Retinal pigment epithelial cell (primary cell): ENCODE results near the gene ACKR3.

Experiments
- DNase-seq: peaks from one replicate; pipeline ENCODE4 v3.0.0-alpha.2; 2010; ENCODE audit warnings: low read depth
- H3K4me3 ChIP-seq: 2 replicates; pipeline ENCODE4 v1.5.1; 2011; ENCODE audit warnings: mild to moderate bottlenecking, low read length, control low read depth, moderate library complexity
- TF ChIP-seq, protein P1 (sequence below): conservative IDR thresholded peaks from 2 replicates; pipeline ENCODE4 v1.5.1; 2011; ENCODE audit warnings: low read depth, low read length, control low read depth, inconsistent platforms

Gene ACKR3

GRCh38 chr2:236566596-236566995 is 3.0 kb upstream of the ACKR3 start:
- no peak overlapping the region for H3K4me3 ChIP-seq
- TF ChIP-seq, protein P1, sequence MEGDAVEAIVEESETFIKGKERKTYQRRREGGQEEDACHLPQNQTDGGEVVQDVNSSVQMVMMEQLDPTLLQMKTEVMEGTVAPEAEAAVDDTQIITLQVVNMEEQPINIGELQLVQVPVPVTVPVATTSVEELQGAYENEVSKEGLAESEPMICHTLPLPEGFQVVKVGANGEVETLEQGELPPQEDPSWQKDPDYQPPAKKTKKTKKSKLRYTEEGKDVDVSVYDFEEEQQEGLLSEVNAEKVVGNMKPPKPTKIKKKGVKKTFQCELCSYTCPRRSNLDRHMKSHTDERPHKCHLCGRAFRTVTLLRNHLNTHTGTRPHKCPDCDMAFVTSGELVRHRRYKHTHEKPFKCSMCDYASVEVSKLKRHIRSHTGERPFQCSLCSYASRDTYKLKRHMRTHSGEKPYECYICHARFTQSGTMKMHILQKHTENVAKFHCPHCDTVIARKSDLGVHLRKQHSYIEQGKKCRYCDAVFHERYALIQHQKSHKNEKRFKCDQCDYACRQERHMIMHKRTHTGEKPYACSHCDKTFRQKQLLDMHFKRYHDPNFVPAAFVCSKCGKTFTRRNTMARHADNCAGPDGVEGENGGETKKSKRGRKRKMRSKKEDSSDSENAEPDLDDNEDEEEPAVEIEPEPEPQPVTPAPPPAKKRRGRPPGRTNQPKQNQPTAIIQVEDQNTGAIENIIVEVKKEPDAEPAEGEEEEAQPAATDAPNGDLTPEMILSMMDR = no peak
- DNase-seq = no peak

- H3K4me3 ChIP-seq = peak overlapping the region; percentile 34
- TF ChIP-seq, protein P1 = peak; percentile 9
- DNase-seq = no peak
These were observed 1.3 kb upstream of the ACKR3 start for GRCh38 chr2:236568068-236568921.

- TF ChIP-seq, protein P1 = no peak
- no peak overlapping the region for H3K4me3 ChIP-seq
- DNase-seq = no peak
These were observed 578 bp upstream of the ACKR3 start for GRCh38 chr2:236568922-236569572.

DNA sequence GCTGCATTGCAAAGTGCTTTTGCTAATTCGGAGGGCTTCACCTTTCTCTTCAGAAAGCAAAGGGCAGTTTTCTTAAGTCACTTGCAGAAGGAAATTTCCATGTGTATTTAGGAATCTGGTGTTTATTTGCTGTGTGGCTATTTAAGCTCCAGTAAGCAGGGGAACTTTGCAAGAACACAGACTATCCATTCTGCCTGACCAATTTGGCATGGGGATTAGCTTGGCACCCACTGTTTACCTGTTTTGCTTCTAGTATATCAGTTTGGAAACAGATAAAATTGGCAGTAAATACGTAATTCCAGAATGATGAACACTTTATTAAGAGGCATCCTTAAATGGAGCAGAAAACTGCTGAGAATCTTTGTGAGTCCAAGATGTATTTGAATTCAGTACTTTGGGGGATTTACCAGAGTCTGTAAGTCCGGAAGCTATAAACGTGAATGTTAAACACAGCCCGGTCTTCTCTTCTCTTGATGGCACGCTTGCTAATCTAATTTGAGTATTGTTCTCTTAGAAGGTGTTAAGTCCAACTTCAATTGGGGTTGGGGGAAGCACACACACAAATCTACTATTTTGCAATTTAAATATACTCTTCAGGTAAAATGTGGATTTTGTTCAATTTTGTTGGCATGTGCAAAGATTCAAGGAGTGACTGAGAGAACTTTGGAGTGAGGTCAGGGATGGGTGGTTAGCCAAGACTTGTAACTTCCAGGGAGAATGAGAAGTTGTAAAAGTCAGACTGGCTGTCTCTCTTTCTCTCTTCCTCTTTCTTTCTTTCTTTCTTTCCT is 650 bp downstream of the ACKR3 start:
- DNase-seq = no peak
- peak overlapping the region; percentile 29 for H3K4me3 ChIP-seq
- TF ChIP-seq, protein P1 = no peak

GRCh38 chr2:236571145-236571544 is 1.5 kb downstream of the ACKR3 start:
- DNase-seq = no peak
- TF ChIP-seq, protein P1 = no peak
- no peak overlapping the region for H3K4me3 ChIP-seq

DNA sequence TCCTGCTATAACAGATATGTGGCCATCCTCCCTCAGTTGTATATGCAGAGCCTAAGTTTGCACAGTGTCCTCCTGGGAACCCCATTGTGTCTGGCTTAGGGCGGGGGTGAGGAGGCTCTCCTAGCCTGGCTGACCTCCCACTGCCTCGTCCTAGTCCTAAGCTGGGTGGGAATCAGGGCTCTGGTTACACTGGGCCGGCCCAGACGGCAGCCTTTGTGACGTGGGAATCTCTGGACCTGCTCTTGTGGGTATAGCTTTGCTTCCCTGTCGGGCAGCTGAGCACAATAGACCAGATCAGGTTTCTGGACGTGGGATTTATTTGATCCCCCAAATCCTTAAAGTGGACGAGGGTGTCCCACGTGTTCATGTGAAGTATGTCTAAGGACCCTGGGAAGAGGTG is 2.9 kb downstream of the ACKR3 start:
- DNase-seq = no peak
- TF ChIP-seq, protein P1 = no peak
- no peak overlapping the region for H3K4me3 ChIP-seq
